Liver (tissue), 9 donors: ENCODE data around the gene VPS72. TPM values are rescaled to one million over a fixed set of nuclear protein-coding genes. Genes with fewer than 3 reads are reported as not detected.

Experiments used
- DNase-seq: peaks from one replicate; pipeline ENCODE4 v3.0.0-alpha.2; 2017; ENCODE audit warnings: low spot score
- H3K27ac ChIP-seq, 2 donors: one replicate each; pipeline ENCODE4 v1.7.0; 2013; ENCODE audit warnings: inconsistent platforms in 2 of 2, low read length in 2 of 2, control low read depth in 1 of 2, low read depth in 1 of 2, mild to moderate bottlenecking in 1 of 2
- H3K27me3 ChIP-seq, 4 donors: one replicate each; pipeline versions ENCODE4 v1.6.1 to v1.7.0; 2013; ENCODE audit warnings: low read length in 3 of 4, inconsistent platforms in 1 of 4, mild to moderate bottlenecking in 1 of 4, moderate library complexity in 1 of 4; ENCODE audit not compliant: control insufficient read depth in 4 of 4, insufficient read depth in 4 of 4
- H3K36me3 ChIP-seq, 4 donors: one replicate each; pipeline versions ENCODE4 v1.6.1 to v1.7.0; 2013; ENCODE audit warnings: low read length in 3 of 4, mild to moderate bottlenecking in 3 of 4, low read depth in 1 of 4, moderate library complexity in 1 of 4; ENCODE audit not compliant: control insufficient read depth in 4 of 4, insufficient read depth in 3 of 4
- H3K4me1 ChIP-seq, 4 donors: one replicate each; pipeline versions ENCODE4 v1.6.1 to v1.7.0; 2013; ENCODE audit warnings: low read length in 3 of 4, mild to moderate bottlenecking in 3 of 4, moderate library complexity in 1 of 4; ENCODE audit not compliant: control insufficient read depth in 4 of 4, insufficient read depth in 4 of 4
- H3K4me3 ChIP-seq, 3 donors: one replicate each; pipeline versions ENCODE4 v1.6.1 to v1.7.0; 2013; ENCODE audit warnings: low read length in 3 of 3, control low read depth in 1 of 3, low read depth in 1 of 3, mild to moderate bottlenecking in 1 of 3
- H3K9ac ChIP-seq, 2 donors: one replicate each; pipeline ENCODE4 v1.7.0; 2013; ENCODE audit warnings: low read length in 2 of 2, mild to moderate bottlenecking in 2 of 2, moderate library complexity in 2 of 2, control low read depth in 1 of 2, low read depth in 1 of 2
- H3K9me3 ChIP-seq, 4 donors: one replicate each; pipeline versions ENCODE4 v1.6.1 to v1.7.0; 2013; ENCODE audit warnings: low read length in 3 of 4; ENCODE audit not compliant: control insufficient read depth in 4 of 4
- FOXA2 ChIP-seq: IDR thresholded peaks from 2 replicates; pipeline ENCODE4 v1.6.1; 2016; ENCODE audit warnings: antibody characterized with exemption
- HNF4A ChIP-seq, 2 donors: conservative IDR thresholded peaks; 2 replicates each; pipeline ENCODE4 v1.6.1; 2016; ENCODE audit warnings: antibody characterized with exemption in 2 of 2, mild to moderate bottlenecking in 2 of 2
- HNF4G ChIP-seq: IDR thresholded peaks from 2 replicates; pipeline ENCODE4 v1.6.1; 2016; ENCODE audit warnings: antibody characterized with exemption
- JUND ChIP-seq, 2 donors: IDR thresholded peaks; 2 replicates each; pipeline ENCODE4 v1.6.1; 2016; ENCODE audit warnings: antibody characterized with exemption in 2 of 2
- NR2F2 ChIP-seq: IDR thresholded peaks from 2 replicates; pipeline ENCODE4 v1.6.1; 2016; ENCODE audit warnings: antibody characterized with exemption
- RAD21 ChIP-seq, 2 donors: IDR thresholded peaks; 2 replicates each; pipeline ENCODE4 v1.6.1; 2016; ENCODE audit warnings: antibody characterized with exemption in 2 of 2, mild to moderate bottlenecking in 2 of 2
- RXRA ChIP-seq, 2 donors: IDR thresholded peaks; 2 replicates each; pipeline ENCODE4 v1.6.1; 2017 to 2018; ENCODE audit warnings: antibody characterized with exemption in 2 of 2, mild to moderate bottlenecking in 1 of 2
- SP1 ChIP-seq: IDR thresholded peaks from 2 replicates; pipeline ENCODE4 v1.6.1; 2018; ENCODE audit warnings: antibody characterized with exemption, mild to moderate bottlenecking
- TAF1 ChIP-seq: conservative IDR thresholded peaks from 2 replicates; pipeline ENCODE4 v1.6.1; 2016; ENCODE audit warnings: antibody characterized with exemption, mild to moderate bottlenecking
- YY1 ChIP-seq: IDR thresholded peaks from 2 replicates; pipeline ENCODE4 v1.6.1; 2016; ENCODE audit warnings: antibody characterized with exemption, mild to moderate bottlenecking
- WGBS: extraction: QIAGEN DNeasy Blood & Tissue Kit; methylation state at CpG from one replicate; pipeline ENCODE4 v1.1.7; 2013; 5-methylcytosine and 5-hydroxymethylcytosine counted together
- polyA plus RNA-seq, 2 donors: library from polyadenylated mRNA; stranded (reverse) in 1 of 2; unstranded in 1 of 2; fragments of 200-250 nt in 1 of 2; fragments of >200 nt in 1 of 2; fragmentation: Nextera tagmentation in 1 of 2; extraction: Ambion mirVana in 1 of 2; gene quantifications; one replicate each; pipeline versions ENCODE4 v1.2.1 to v1.2.3, GENCODE V29; 2013 to 2015
- total RNA-seq, 2 donors: library from RNA; depleted of rRNA; stranded (reverse); fragments of >200 nt; gene quantifications; one replicate each; pipeline ENCODE4 v1.2.3, GENCODE V29; 2014
- TF ChIP-seq, protein P1 (sequence below): IDR thresholded peaks from 2 replicates; pipeline ENCODE4 v1.6.1; 2016; ENCODE audit warnings: antibody characterized with exemption, mild to moderate bottlenecking
- TF ChIP-seq, protein P2 (sequence below): IDR thresholded peaks from 2 replicates; pipeline ENCODE4 v1.6.1; 2016; ENCODE audit warnings: antibody characterized with exemption
- TF ChIP-seq, protein P3 (sequence below): fragments of 150-350 bp; IDR thresholded peaks from 2 replicates; pipeline ENCODE4 v1.5.1; 2017; ENCODE audit warnings: improper control_type of control experiment, low read depth, low read length; ENCODE audit not compliant: missing input control
- TF ChIP-seq, protein P4 (sequence below): IDR thresholded peaks from 2 replicates; pipeline ENCODE4 v1.6.1; 2016; ENCODE audit warnings: antibody characterized with exemption
- TF ChIP-seq, protein P5 (sequence below): IDR thresholded peaks from 2 replicates; pipeline ENCODE4 v1.6.1; 2016; ENCODE audit warnings: antibody characterized with exemption
- donor health status: healthy.
- donor health status: healthy.
- donor health status: healthy.
- donor health status: healthy.
- donor health status: healthy.

The VPS72 gene
- total and polyA plus RNA-seq, 4 donors, result 10.7 to 16.0 (median 11.9) TPM

DNA sequence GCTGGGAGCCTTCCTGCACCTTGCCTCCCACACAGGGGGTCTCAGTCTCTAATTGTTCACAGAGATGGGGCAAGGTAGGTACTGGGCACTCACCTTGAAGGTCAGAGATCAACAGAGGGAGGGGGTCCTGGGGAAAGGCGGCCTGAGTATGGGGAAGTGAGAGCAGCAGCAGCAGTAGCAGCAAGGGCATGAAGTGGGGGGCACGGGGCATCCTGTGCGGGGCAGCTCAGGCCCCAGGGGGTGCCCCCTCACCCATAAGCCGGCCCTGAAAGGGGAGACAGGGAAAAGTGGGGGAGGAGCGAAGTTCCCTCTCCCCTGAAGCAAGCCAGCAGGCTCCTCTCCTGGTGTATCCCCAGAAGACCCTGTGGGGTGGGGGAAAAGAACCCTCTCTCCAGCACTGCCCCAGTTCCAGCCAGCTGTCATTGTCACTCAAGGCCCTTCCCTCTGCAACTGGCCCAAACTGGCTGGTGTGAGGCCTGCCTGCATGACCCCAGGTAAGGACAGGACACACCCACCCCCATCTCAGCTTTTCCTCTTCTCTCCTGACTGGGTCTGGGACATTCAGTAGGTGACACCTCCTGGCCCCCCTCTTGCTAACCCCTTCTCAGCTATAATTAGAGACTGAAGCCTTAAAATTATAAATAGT lies 47.5 kb downstream of the VPS72 start:
- no peaks in the 10 kb centered on the region for H3K27me3 ChIP-seq
- no peak overlapping the region for H3K27ac ChIP-seq
- TF ChIP-seq RXRA (IDR thresholded peaks at IDR 0.05), result no peak
- TF ChIP-seq, protein P1, sequence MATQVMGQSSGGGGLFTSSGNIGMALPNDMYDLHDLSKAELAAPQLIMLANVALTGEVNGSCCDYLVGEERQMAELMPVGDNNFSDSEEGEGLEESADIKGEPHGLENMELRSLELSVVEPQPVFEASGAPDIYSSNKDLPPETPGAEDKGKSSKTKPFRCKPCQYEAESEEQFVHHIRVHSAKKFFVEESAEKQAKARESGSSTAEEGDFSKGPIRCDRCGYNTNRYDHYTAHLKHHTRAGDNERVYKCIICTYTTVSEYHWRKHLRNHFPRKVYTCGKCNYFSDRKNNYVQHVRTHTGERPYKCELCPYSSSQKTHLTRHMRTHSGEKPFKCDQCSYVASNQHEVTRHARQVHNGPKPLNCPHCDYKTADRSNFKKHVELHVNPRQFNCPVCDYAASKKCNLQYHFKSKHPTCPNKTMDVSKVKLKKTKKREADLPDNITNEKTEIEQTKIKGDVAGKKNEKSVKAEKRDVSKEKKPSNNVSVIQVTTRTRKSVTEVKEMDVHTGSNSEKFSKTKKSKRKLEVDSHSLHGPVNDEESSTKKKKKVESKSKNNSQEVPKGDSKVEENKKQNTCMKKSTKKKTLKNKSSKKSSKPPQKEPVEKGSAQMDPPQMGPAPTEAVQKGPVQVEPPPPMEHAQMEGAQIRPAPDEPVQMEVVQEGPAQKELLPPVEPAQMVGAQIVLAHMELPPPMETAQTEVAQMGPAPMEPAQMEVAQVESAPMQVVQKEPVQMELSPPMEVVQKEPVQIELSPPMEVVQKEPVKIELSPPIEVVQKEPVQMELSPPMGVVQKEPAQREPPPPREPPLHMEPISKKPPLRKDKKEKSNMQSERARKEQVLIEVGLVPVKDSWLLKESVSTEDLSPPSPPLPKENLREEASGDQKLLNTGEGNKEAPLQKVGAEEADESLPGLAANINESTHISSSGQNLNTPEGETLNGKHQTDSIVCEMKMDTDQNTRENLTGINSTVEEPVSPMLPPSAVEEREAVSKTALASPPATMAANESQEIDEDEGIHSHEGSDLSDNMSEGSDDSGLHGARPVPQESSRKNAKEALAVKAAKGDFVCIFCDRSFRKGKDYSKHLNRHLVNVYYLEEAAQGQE, result no peak
- TF ChIP-seq NR2F2, result no peak
- TF ChIP-seq SP1, result no peak
- no peak for TF ChIP-seq TAF1
- TF ChIP-seq JUND (IDR thresholded peaks at IDR 0.05), result no peak
- TF ChIP-seq, protein P2, sequence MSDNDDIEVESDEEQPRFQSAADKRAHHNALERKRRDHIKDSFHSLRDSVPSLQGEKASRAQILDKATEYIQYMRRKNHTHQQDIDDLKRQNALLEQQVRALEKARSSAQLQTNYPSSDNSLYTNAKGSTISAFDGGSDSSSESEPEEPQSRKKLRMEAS, result no peak
- TF ChIP-seq, protein P3, sequence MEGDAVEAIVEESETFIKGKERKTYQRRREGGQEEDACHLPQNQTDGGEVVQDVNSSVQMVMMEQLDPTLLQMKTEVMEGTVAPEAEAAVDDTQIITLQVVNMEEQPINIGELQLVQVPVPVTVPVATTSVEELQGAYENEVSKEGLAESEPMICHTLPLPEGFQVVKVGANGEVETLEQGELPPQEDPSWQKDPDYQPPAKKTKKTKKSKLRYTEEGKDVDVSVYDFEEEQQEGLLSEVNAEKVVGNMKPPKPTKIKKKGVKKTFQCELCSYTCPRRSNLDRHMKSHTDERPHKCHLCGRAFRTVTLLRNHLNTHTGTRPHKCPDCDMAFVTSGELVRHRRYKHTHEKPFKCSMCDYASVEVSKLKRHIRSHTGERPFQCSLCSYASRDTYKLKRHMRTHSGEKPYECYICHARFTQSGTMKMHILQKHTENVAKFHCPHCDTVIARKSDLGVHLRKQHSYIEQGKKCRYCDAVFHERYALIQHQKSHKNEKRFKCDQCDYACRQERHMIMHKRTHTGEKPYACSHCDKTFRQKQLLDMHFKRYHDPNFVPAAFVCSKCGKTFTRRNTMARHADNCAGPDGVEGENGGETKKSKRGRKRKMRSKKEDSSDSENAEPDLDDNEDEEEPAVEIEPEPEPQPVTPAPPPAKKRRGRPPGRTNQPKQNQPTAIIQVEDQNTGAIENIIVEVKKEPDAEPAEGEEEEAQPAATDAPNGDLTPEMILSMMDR, result no peak
- TF ChIP-seq, protein P4, sequence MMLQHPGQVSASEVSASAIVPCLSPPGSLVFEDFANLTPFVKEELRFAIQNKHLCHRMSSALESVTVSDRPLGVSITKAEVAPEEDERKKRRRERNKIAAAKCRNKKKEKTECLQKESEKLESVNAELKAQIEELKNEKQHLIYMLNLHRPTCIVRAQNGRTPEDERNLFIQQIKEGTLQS, result no peak
- no peak for TF ChIP-seq FOXA2
- TF ChIP-seq, protein P5, sequence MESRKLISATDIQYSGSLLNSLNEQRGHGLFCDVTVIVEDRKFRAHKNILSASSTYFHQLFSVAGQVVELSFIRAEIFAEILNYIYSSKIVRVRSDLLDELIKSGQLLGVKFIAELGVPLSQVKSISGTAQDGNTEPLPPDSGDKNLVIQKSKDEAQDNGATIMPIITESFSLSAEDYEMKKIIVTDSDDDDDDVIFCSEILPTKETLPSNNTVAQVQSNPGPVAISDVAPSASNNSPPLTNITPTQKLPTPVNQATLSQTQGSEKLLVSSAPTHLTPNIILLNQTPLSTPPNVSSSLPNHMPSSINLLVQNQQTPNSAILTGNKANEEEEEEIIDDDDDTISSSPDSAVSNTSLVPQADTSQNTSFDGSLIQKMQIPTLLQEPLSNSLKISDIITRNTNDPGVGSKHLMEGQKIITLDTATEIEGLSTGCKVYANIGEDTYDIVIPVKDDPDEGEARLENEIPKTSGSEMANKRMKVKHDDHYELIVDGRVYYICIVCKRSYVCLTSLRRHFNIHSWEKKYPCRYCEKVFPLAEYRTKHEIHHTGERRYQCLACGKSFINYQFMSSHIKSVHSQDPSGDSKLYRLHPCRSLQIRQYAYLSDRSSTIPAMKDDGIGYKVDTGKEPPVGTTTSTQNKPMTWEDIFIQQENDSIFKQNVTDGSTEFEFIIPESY, result no peak
- TF ChIP-seq HNF4A (conservative IDR thresholded peaks at IDR 0.05), result no peak
- TF ChIP-seq HNF4G, result no peak
- DNase-seq, result no peak
- H3K36me3 ChIP-seq, result peaks cover 0 to 7% (median 0%) of the 10 kb centered on the region in 4 donors
- 95% methylated on average over 5 of the region's 5 CpGs for WGBS
- H3K9me3 ChIP-seq, result no peaks in the 10 kb centered on the region
- no peak overlapping the region for H3K4me3 ChIP-seq
- peaks cover 0 to 20% (median 11%) of the 10 kb centered on the region in 4 donors for H3K4me1 ChIP-seq
- no peak overlapping the region for H3K9ac ChIP-seq

DNA sequence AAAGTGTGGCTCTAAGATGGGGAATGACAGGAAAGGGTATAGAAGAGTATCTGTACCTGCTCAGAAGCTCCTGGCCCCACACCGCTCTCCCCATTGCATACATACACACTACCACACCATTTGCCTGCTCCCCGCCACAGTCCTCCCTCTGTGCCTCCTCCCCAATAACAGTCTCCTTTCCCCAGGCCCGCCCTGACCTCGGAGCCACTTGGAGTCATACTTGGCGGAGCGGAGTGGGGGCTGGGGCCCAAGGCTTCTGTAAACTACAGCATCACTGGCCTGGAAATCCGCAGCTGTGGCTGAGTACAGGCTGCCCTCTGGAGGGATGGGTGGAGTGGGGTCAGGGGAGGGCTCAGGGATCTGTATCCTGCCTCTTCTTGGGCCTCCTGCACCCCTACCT lies 52.2 kb downstream of the VPS72 start:
- Histone ChIP-seq H3K36me3 (peaks cover 0 to 17% (median 4%) of the 10 kb centered on the region in 4 donors), H3K27me3 (no peaks in the 10 kb centered on the region), H3K9ac (no peak overlapping the region), H3K27ac (no peak overlapping the region), H3K4me3 (no peak overlapping the region), H3K9me3 (no peaks in the 10 kb centered on the region), H3K4me1 (no peaks in the 10 kb centered on the region)
- DNase-seq, result no peak
- 97% methylated on average over 7 of the region's 7 CpGs for WGBS
- TF ChIP-seq SP1, result no peak
- TF ChIP-seq, protein P2, result no peak
- no peak for TF ChIP-seq NR2F2
- TF ChIP-seq FOXA2, result no peak
- TF ChIP-seq HNF4G, result no peak
- TF ChIP-seq, protein P1, result no peak
- no peak for TF ChIP-seq YY1
- TF ChIP-seq RAD21 (IDR thresholded peaks at IDR 0.05), result no peak
- no peak for TF ChIP-seq TAF1
- TF ChIP-seq, protein P5, result no peak
